Renal pelvis (tissue), 3 donors: ENCODE measurements around the gene PLA2G4C. TPM values are rescaled to one million over a fixed set of nuclear protein-coding genes. Genes with fewer than 3 reads are reported as not detected.

ENCODE experiments used
- polyA plus RNA-seq, 3 donors: library from polyadenylated mRNA; unstranded; fragments of 120-200 nt; gene quantifications; one replicate each; pipeline ENCODE4 v1.2.1, GENCODE V29; 2013; ENCODE audit not compliant: insufficient read length in 3 of 3

PLA2G4C gene
- polyA plus RNA-seq, 3 donors, result 5.7 to 12.5 (median 9.9) TPM

Other genes starting within 250 kb of the PLA2G4C start
- 1 to 10 TPM in 1 of 3 donors, under 1 TPM in 1, not detected in 1; 0.61 to 1.6 TPM for gene SULT2A1, start 224.5 kb downstream of the PLA2G4C start, polyA plus RNA-seq
- gene BSPH1, start 118.6 kb downstream of the PLA2G4C start, polyA plus RNA-seq, result not detected
- gene ELSPBP1, start 116.2 kb downstream of the PLA2G4C start, polyA plus RNA-seq, result under 1 TPM in 1 of 3 donors, not detected in 2; 0.37 TPM
- not detected for gene CABP5, start 66.7 kb downstream of the PLA2G4C start, polyA plus RNA-seq
- gene LIG1, start 59.5 kb upstream of the PLA2G4C start, polyA plus RNA-seq, result 10 to 100 TPM; 72.0 to 77.7 (median 73.7) TPM
- 10 to 100 TPM; 11.4 to 13.7 (median 13.6) TPM for gene ZSWIM9, start 59.9 kb upstream of the PLA2G4C start, polyA plus RNA-seq
- gene CARD8, start 145.1 kb upstream of the PLA2G4C start, polyA plus RNA-seq, result 10 to 100 TPM; 52.5 to 62.7 (median 59.6) TPM
- 1 to 10 TPM; 6.7 to 6.9 (median 6.8) TPM for gene ZNF114, start 159.3 kb upstream of the PLA2G4C start, polyA plus RNA-seq
- 10 to 100 TPM; 61.0 to 85.5 (median 67.3) TPM for gene EMP3, start 214.7 kb upstream of the PLA2G4C start, polyA plus RNA-seq